NCI-H146 (cell line): ENCODE measurements around the gene CDC25B.

ENCODE experiments used
- DNase-seq: peaks from one replicate; lab custom pipeline; 2025; lab: John Stamatoyannopoulos, UW

CDC25B gene

DNA sequence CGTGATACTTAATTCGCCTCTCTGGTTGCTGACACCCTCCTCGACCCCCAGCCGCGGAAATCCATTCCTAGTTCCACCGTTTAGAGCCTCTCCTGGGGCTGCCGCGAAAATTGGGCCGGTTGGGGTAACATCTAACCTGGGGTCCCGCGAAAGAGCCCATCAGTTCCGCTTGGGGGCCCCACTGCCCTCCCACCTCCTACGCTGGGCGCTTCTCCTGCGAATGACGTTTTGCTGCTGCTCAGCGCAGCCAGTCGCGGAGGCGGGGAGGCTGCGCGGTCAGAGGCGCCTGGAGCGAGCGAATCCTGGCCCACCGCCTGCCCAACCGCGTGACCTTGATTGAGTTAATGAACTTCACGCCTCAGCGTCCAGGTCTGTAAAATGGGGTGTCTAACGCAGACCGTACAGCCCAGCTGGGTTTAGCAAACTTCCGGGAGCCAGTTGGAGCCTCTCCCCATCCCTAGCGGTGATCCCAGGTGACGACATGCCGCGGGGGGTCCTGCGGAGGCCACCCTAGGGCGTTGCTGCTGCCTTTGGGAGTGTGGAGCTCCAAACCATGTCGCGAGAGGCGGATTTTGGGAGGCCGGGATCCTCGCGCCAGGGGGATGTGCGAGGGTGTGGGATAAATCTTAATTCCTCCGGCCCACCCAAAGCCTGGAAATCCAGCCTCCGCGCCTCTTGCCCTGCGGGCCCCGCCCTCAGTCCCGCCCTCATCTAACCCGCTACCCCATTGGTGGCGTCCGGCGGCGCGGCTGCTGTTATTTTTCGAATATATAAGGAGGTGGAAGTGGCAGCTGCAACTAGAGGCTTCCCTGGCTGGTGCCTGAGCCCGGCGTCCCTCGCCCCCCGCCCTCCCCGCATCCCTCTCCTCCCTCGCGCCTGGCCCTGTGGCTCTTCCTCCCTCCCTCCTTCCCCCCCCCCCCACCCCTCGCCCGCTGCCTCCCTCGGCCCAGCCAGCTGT is at the start of gene CDC25B:
Gene CDC25B (plus strand): TSS at position 800 of the 958 bp plus-strand sequence. CDS start 222 bp downstream, outside the sequence.
- peak; percentile 97 for DNase-seq

DNA sequence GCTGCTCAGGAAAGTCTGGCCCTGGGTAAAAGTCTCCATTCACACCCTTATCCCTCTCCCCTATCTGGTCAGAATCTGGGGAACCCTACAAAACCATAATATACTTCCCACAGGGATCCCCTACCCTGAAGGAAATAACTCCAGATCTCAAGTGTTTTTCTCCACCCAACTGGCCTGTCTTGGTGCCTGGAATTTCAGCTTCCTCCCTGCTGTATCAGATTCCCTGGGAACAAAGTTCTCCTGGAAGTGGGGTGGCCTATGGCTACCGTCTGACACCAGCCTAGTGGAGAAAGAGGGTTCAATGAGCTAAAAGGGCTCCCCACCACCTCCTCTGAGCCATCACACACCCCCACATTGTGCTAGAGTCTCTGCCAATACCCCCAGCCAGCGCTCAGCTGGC is 48.6 kb upstream of the CDC25B start:
- no peak for DNase-seq

DNA sequence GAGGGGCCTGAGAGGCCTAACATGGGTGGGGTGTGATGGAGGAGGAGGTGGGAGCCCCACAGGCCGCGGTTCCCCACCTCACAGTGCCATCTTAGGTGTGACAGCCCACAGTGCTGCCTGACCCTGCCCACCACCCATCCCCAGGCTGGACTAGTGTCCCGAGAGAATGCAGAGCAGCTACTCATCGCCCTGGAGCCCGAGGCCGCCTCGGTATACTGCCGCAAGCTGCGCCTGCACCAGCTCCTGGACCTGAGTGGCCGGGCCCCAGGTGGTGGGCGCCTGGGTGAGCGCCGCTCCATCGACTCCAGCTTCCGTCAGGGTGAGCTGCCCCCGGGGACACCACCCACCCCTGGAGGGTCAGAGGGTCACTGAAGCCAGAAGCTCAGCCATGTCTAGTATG is 48.0 kb upstream of the CDC25B start:
- no peak for DNase-seq

DNA sequence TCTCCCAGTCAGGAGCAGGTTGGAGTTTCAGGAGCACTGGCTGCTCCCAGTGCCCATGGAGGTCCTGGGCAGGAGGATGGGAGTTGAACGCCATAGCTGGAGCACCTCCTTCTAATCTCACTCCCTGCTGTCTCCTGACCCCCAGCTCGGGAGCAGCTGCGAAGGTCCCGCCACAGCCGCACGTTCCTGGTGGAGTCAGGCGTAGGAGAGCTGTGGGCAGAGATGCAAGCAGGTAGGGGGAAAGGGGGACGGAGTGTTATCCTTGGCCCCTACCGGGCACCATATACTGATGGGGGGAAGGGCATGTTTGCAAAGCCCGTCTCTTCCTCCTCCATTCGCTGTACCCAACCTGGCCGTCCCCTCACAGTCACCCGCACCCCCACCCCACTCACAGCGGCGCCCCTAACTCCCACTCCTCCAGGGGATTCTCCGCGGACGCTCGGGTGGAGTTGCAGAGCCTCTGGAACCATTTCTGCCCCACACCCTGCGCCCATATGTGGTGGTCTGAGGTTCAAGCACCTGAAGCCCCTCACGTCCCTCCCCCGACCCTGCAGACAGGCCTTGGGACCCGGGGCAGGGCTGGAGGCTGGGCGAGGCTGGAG is 46.9 kb upstream of the CDC25B start:
- no peak for DNase-seq

DNA sequence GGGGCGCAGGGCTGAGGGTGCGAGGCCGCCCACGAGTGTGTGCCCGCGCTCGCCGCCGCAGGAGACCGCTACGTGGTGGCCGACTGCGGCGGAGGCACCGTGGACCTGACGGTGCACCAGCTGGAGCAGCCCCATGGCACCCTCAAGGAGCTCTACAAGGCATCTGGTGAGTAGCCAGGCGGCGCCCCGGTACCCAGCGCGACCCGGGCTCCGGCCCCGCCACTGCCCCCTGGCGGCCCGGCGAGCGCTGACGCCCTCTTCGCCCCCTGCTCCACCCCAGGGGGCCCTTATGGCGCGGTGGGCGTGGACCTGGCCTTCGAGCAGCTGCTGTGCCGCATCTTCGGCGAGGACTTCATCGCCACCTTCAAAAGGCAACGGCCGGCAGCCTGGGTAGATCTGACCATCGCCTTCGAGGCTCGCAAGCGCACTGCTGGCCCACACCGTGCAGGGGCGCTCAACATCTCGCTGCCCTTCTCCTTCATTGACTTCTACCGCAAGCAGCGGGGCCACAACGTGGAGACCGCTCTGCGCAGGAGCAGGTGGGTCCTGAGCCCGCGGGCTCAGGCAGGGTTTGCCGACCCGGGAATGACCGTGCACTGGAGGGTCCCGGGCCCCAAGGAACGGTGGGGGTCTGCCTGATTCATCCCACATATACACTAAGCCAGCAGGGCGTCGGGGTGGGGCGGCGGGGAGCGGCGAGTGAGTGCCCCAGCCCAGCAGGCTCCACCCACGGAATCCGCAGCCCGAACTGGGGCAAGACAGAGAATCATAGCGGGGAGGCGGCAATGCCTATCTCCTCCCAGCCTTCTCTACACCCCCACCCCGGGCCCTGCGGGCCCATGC is 46.2 kb upstream of the CDC25B start:
- DNase-seq, result peak; percentile 77

DNA sequence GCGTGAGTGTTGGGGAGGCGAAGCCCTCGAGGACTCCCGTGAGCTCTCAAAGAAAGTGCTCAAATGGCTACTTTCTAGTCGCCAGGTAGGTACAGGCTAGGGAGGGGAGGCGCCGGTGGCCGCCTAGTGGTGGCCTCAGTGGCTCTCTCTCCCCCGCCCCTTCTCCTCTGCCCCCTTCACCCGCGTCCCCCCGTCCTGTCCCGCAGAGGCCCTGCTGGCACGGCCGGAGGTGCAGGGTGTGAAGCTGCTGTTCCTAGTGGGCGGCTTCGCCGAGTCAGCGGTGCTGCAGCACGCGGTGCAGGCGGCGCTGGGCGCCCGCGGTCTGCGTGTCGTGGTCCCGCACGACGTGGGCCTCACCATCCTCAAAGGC is 44.8 kb upstream of the CDC25B start:
- DNase-seq, result no peak

DNA sequence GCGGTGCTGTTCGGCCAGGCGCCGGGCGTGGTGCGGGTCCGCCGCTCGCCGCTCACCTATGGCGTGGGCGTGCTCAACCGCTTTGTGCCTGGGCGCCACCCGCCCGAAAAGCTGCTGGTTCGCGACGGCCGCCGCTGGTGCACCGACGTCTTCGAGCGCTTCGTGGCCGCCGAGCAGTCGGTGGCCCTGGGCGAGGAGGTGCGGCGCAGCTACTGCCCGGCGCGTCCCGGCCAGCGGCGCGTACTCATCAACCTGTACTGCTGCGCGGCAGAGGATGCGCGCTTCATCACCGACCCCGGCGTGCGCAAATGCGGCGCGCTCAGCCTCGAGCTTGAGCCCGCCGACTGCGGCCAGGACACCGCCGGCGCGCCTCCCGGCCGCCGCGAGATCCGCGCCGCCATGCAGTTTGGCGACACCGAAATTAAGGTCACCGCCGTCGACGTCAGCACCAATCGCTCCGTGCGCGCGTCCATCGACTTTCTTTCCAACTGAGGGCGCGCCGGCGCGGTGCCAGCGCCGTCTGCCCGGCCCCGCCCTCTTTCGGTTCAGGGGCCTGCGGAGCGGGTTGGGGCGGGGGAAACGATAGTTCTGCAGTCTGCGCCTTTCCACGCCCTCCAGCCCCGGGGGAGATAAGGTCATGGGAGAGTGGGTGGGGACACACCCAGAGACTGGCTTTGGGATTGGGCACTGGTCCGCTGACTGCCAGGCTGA is 44.3 kb upstream of the CDC25B start:
- peak; percentile 74 for DNase-seq

DNA sequence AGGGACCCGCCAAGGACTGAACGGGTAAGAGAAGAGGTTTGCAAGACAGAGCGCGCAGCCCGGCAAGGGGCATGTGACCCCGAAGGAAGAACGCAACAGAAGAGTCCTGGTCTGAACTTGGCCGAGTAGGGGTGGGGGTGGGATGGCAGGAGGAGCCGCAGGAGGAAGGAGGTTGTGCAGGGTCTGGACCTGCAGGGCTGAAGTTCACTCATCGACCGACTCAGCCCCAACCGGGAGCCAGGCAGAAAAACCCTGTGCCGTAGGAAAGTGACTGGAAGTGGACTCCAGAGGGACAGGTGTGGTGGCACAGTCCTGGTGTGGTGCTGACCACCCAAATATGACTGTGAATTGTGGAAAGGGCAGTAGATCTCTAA is 43.7 kb upstream of the CDC25B start:
- no peak for DNase-seq

DNA sequence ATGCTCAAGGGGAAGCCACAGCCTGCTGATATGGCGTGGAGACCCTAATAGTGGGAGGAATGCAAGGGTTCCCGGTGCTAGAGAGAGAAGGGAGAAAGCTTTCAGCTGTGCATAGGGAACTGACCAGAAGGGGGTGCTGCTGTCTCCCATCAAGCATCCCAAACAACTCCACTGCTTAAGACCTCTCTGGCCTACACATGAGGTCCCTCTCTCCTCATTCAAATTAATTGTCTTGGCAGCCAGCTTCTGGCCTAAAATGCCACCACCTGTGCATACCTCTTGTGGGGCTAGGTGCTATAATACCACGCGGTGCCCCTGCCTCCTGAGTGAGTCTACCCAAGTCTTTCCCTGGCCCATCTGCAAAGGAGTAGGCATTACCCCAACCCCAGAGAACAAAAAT is 43.0 kb upstream of the CDC25B start:
- peak; percentile 54 for DNase-seq

DNA sequence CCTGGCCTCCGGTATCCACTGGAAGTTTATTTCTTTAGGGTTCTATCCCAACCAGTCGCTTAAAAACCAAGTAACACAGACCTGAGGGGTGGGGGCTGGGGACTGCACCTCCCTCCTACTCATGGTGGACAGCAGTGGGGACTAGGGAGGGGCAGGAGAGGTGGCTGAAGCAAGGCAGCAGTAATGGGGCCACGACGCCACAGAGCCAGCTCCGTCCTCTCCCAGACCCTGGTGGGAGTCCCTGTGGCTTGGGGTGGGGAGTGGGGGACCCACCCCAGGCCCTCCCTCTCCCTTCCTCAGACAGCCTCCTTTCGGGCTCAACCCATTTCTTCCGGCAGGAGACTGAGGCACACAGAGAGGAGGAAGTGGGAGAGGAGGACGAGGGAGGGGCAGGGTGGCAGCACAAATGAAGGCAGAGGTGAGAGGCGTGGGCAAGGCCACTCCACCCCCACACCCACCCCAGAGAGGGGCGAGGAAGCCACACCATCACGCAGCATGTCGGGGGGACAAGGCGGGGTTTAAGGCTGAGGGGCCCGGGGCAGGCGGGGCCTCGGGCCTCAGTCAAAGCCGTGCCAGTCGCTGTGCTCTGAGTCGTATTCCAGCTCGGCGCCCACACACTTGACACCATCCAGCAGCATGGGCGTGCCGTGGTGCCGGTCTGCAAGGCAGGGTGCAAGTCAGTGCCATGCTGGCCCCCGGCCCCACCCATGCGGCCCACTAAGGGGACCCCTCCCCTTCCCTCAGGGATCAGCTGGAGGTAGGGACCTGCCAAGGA is 42.4 kb upstream of the CDC25B start:
- DNase-seq, result no peak

DNA sequence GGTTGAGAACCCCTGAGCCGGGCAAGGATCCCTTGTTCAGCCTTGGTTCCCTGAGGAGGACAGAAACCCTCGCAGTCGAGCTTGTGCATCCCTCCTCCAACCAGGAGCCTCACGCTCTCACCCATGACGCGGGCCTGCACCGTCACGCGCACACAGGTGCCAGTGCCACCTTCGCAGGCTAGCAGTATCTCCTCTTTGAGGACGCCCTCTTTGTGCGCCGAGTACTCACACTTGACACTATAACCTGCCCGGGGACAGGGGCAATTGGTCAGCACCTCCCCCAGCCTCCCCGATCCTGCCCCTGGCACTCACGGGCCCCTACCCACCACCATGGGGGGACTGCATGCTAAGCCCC is 41.9 kb upstream of the CDC25B start:
- no peak for DNase-seq

DNA sequence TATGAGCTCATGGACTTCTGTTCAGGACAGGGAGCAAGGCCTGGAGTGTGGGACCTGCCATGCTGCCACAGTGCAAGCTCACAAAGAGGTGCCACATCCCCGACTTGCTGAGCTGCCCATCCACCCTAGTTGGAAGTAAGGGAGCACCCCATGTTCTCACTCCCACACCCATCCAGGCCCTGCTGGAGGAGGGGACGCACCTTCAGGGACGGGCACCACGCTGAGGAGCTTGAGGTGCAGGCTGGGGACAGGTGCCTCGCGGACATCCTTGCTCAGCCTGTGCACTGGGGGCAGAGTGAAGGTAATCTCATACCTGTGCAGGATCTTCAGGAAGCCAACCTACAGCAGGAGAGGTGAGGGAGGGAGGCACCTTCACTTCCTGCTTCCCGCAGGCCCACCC is 40.8 kb upstream of the CDC25B start:
- no peak for DNase-seq

DNA sequence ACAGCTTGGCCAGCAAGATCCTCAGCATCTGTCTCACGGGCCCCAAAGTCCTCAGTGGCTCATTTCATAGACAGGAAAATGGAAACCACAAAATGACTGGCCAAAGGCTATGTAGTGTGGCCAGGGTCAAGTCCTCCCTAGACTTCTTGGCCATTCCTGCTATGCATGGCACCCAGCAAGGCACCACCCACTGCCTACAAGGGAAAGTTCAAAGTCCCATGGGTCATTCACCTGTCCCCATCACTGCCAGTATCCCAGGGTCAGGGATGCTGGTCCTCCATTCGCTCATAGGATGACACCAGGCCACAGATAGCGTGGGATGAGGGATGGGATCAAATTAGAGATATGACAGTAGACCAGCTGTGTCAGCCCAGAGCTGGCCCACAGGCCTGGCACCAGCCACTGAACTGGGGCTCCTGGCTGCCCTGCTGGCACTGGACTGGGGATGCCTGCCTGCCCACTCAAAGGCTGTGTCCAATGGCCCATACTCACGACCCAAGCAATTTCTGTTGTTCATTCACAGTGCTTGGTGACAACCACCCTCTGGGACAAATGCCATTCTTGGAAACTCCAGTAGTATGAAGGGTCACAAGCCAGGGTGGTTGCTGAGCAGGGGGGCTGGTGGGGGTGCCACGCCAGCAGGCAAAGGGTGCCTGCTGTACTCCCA is 40.2 kb upstream of the CDC25B start:
- DNase-seq, result no peak

DNA sequence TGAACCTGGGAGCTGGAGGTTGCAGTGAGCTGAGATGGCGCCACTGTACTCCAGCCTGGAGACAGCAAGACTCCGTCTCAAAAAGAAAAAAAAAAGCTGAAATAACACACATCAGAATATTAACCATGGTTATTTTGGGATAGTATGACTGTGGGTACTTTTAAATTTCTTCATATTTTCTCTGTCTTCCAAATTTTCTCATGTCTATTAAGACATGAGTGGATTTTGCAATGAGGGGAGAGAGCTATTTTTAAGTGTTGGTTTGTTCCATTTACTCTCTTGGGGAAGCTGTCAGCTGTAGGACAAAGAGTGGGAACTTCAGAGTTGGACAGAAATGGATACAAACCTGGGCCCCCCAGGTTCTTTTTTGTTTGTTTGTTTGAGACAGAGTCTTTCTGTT is 38.8 kb upstream of the CDC25B start:
- DNase-seq, result no peak

DNA sequence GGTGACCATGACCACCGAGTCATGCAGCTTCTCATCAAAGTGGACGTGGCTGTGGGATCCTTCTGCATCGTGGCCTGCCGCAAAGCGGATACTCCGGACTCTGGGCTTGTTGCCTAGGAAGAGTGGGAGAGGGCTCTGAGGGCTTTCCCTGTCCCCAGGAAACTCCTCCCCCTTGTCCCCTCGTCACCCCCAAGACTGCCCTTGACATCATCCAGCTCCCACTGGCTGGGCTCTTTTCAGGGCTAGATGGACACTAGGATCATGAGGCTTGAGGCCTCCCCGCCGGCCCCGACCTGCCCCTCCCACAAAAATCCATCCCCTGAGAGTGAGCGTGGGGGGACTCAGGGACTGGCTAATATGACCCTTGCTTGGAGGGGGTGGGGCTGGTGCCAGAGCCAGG is 37.5 kb upstream of the CDC25B start:
- no peak for DNase-seq

DNA sequence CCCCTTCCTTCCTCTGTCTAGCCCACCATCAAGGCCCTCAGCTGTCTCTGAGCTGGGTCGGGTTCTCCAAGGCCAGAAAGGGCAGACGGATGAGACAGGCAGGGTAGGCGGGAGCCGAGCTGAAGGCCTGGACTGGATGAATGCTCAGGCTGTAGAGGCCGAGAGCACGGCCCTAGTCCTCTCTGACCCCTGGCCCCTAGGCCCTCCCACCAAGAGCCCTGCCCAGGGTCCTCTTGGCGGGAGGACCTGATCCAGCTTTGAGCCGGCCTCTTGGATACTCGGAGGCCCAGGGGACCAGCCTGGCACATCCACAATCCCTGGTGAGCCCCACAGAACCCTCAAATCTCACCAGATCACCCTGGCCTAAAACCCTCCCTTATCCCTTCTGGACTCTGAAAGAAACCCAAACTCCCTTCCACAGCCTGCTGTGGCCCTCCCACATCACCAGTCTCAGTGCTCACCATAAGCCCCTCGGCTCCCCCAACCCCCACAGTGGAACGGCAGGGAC is 36.7 kb upstream of the CDC25B start:
- no peak for DNase-seq

DNA sequence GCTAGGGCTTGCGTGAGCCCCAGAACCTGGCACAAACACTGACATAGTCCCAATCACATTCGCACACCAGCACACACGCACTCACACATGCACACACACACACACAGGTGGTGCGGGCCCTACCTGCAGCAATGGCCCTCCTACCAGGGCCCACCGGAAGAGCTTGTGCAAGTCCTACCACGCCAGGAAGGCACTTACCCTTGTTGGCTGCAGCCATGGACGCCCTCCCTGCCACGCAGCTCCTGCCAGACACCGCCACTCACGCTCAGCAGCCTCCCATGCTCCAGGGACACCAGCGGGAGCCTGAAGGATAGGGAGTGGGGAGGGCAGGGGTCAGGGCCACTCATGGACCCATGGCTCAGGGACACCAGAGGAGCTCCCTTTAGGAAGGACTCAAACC is 36.2 kb upstream of the CDC25B start:
- DNase-seq, result no peak

DNA sequence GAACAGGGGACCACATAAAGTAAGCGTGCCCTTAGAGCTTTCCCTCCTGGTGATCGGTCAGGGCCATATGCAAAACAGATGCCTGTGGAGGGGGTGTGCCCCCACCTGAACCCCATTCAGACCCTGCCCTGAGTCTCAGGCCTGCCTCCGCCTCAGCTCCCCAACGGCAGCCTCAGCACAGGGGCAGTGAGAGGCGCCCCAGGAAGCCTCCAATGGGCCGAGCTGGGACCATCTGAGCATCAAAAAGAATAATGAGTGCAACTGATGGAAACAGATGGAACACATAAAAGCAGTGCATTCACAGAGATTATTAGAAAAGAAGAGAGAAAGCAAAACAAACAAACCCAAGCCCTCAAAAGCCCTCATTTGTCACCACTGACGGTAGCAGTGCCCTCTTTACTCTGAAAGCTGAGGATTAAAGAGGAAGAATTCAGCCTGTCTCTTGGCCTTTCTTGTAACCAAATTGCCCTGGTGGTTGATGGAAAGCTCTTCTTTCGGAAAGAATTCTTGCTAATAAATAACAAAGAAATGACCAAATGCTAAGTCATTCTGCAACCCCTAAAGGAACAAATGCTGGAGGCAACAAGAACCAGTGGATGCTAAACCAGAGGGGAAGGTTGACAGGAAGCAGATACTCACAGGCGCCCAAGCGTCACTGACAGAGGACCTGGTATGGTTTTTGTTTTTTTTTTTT is 35.3 kb upstream of the CDC25B start:
- no peak for DNase-seq

DNA sequence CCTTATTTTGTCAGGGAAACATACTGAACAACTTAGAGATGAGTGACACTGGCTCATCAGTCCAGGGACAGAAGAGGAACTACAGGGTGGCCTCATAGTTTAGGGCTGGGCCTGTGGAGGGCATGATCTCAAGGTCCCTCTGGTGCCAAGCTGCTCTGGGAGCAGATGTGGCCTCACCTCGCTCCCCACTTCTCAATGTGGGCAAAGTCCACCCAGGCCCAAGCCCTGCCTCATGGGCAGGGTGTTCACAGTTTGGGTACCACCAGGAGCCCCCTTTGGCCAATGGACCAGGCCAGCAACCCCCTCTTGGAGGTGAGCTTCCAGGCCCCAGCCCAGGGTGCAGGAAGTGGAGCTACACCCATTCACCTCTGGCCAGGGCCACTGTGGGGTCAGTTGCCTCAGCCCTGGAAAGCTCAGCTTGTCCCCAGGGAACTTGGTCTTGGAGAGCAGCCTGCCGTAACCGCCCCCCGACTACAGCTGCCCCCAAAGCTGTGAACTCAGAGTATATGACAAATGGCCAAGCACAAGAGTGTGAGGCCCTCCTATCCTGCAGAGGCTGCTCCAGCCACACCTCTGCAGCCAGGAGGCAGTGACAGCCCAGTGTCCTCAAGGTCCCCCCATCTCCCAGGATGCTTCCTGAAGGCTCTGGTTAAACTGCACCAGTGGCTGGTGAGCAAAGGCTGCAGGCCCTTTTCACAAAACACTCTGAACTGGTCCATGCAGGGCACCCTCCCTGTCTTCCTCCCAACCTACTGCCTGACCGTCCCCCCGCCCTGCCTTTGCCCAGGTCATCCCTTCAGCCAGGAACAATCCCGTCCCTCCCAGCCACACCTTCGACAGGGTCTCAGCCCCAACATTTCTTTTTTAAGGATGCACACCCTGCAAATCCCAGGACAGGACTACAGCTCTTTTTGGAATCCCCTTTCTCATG is 32.2 kb upstream of the CDC25B start:
- no peak for DNase-seq
